GM12878 (cell line): ENCODE data around the gene C16orf87. TPM values are rescaled to one million over a fixed set of nuclear protein-coding genes. Genes with fewer than 3 reads are reported as not detected.

Source experiments
- CBX3 ChIP-seq: fragments of 200-600 bp; sonication (generic); IDR thresholded peaks from 2 replicates; pipeline ENCODE4 v1.6.1; 2016; ENCODE audit warnings: low read depth, borderline replicate concordance
- ESRRA ChIP-seq: IDR thresholded peaks from 2 replicates; pipeline ENCODE4 v1.6.1; 2012; ENCODE audit warnings: mild to moderate bottlenecking, low read length, improper control_type of control experiment
- IKZF1 ChIP-seq: fragments of 450-650 bp; conservative IDR thresholded peaks from 2 replicates; pipeline ENCODE4 v1.6.1; 2017; ENCODE audit warnings: antibody characterized with exemption, mild to moderate bottlenecking
- JUNB ChIP-seq: IDR thresholded peaks from 2 replicates; pipeline ENCODE4 v1.6.1; 2016; ENCODE audit warnings: antibody characterized with exemption, mild to moderate bottlenecking
- MYB ChIP-seq: fragments of 150-350 bp; IDR thresholded peaks from 2 replicates; pipeline ENCODE4 v1.6.1; 2014; ENCODE audit warnings: mild to moderate bottlenecking, low read depth, low read length, borderline replicate concordance
- RAD51 ChIP-seq: fragments of 450-650 bp; IDR thresholded peaks from 2 replicates; pipeline ENCODE4 v1.6.1; 2016; ENCODE audit warnings: moderate library complexity, mild to moderate bottlenecking, inconsistent platforms
- SMAD1 ChIP-seq: fragments of 450-650 bp; IDR thresholded peaks from 2 replicates; pipeline ENCODE4 v1.6.1; 2018; ENCODE audit warnings: mild to moderate bottlenecking, low read depth; ENCODE audit not compliant: partially characterized antibody
- polyA plus RNA-seq, 11 experiments: library from polyadenylated mRNA; depleted of rRNA in 4 of 11; unstranded in 6 of 11; stranded (reverse) in 5 of 11; fragments of >200 nt; fragmentation: Nextera tagmentation in 4 of 11; fragmentation: Illumina TruSeq in 1 of 11; extraction: Ambion mirVana in 4 of 11; extraction: Trizol in 1 of 11; gene quantifications; 1 replicate in 1 of 11; 2 replicates in 10 of 11; pipeline versions ENCODE4 v1.2.1 to v1.2.3, GENCODE V29; 2011 to 2016; ENCODE audit warnings: inconsistent platforms in 2 of 11, missing spikeins in 2 of 11, low read depth in 1 of 11
- total RNA-seq, 4 experiments: library from RNA; depleted of rRNA in 3 of 4; stranded (reverse); fragments of >200 nt in 3 of 4; fragmentation: Illumina TruSeq in 1 of 4; extraction: Trizol in 1 of 4; gene quantifications; 2 replicates each; pipeline versions ENCODE4 v1.2.1 to v1.2.3, GENCODE V29; 2013 to 2021
- TF ChIP-seq, protein P1 (sequence below): fragments of 450-650 bp; IDR thresholded peaks from 2 replicates; pipeline ENCODE4 v1.6.1; 2017; ENCODE audit warnings: low read depth, mild to moderate bottlenecking, moderate library complexity
- TF ChIP-seq, protein P2 (sequence below): fragments of 450-650 bp; IDR thresholded peaks from 2 replicates; pipeline ENCODE4 v1.6.1; 2017; ENCODE audit warnings: mild to moderate bottlenecking, moderate library complexity

C16orf87 gene
- total and polyA plus RNA-seq, 10 of the 15 experiments (the other 5 are each of a cell fraction or from before 2014, with no cell fraction given), result 18.4 to 72.6 (median 31.0) TPM

DNA sequence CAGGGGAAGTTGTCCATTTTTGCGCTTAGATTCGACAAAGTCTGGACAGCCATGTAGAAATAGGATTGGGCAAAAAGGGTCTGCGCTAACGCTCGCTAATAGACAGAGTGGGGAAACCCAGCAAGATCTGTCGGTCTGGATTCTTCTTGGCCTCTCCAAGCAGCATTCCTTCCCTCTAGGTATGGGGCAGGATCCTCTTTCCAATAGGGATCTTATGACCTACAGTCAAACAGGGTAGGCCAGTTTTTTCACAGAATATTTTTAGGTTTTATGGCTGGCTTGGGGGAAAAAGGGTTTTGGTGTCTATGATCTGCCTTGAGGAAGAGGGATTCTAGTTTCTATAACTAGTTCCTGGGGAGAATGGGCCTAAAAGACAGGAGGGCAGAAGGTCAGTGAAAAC is 27.2 kb upstream of the C16orf87 start (continued):
- TF ChIP-seq, protein P1, sequence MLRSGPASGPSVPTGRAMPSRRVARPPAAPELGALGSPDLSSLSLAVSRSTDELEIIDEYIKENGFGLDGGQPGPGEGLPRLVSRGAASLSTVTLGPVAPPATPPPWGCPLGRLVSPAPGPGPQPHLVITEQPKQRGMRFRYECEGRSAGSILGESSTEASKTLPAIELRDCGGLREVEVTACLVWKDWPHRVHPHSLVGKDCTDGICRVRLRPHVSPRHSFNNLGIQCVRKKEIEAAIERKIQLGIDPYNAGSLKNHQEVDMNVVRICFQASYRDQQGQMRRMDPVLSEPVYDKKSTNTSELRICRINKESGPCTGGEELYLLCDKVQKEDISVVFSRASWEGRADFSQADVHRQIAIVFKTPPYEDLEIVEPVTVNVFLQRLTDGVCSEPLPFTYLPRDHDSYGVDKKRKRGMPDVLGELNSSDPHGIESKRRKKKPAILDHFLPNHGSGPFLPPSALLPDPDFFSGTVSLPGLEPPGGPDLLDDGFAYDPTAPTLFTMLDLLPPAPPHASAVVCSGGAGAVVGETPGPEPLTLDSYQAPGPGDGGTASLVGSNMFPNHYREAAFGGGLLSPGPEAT, result no peak
- no peak for TF ChIP-seq JUNB
- no peak for TF ChIP-seq ESRRA
- no peak for TF ChIP-seq IKZF1
- TF ChIP-seq MYB, result no peak
- TF ChIP-seq RAD51, result no peak
- TF ChIP-seq CBX3, result no peak
- no peak for TF ChIP-seq SMAD1
- TF ChIP-seq, protein P2, sequence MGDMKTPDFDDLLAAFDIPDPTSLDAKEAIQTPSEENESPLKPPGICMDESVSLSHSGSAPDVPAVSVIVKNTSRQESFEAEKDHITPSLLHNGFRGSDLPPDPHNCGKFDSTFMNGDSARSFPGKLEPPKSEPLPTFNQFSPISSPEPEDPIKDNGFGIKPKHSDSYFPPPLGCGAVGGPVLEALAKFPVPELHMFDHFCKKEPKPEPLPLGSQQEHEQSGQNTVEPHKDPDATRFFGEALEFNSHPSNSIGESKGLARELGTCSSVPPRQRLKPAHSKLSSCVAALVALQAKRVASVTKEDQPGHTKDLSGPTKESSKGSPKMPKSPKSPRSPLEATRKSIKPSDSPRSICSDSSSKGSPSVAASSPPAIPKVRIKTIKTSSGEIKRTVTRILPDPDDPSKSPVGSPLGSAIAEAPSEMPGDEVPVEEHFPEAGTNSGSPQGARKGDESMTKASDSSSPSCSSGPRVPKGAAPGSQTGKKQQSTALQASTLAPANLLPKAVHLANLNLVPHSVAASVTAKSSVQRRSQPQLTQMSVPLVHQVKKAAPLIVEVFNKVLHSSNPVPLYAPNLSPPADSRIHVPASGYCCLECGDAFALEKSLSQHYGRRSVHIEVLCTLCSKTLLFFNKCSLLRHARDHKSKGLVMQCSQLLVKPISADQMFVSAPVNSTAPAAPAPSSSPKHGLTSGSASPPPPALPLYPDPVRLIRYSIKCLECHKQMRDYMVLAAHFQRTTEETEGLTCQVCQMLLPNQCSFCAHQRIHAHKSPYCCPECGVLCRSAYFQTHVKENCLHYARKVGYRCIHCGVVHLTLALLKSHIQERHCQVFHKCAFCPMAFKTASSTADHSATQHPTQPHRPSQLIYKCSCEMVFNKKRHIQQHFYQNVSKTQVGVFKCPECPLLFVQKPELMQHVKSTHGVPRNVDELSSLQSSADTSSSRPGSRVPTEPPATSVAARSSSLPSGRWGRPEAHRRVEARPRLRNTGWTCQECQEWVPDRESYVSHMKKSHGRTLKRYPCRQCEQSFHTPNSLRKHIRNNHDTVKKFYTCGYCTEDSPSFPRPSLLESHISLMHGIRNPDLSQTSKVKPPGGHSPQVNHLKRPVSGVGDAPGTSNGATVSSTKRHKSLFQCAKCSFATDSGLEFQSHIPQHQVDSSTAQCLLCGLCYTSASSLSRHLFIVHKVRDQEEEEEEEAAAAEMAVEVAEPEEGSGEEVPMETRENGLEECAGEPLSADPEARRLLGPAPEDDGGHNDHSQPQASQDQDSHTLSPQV, result no peak
- TF ChIP-seq, all 136 proteins: peak for 0
